Measurements from ENCODE around the gene KSR1. TPM values are rescaled to one million over a fixed set of nuclear protein-coding genes. Genes with fewer than 3 reads are reported as not detected.
"Not testable (repeated sequence)": the region's sequence is repeated elsewhere in the genome, so short reads cannot be mapped to it uniquely, and the experiment has no call there.

KSR1 gene
- total RNA-seq, 1 donor from 2014 or later = 90.2 TPM

- no peak overlapping the region for H2AFZ ChIP-seq (ENCODE audit: low read depth, low read length)
- H3K27me3 ChIP-seq (ENCODE audit: insufficient read depth, low read length) = no peaks in the 10 kb centered on the region
- peaks cover 50% of the 10 kb centered on the region for H3K4me1 Mint-ChIP-seq (ENCODE audit: low read depth, unreplicated experiment)
- H3K4me3 Mint-ChIP-seq (ENCODE audit: unreplicated experiment) = no peak overlapping the region
- H3K27ac Mint-ChIP-seq (ENCODE audit: unreplicated experiment) = no peak overlapping the region
- FAIRE-seq = no peak
- no peak for DNase-seq (ENCODE audit: low read depth)
- H3K36me3 Mint-ChIP-seq (ENCODE audit: low read depth, unreplicated experiment) = peaks cover 2% of the 10 kb centered on the region
- H4K20me1 ChIP-seq (ENCODE audit: insufficient read depth, low read length) = peaks cover 92% of the 10 kb centered on the region
- H3K27ac ChIP-seq (ENCODE audit: low read depth, low read length) = no peak overlapping the region
- H3K4me1 ChIP-seq (ENCODE audit: insufficient read depth, low read length) = peaks cover 6% of the 10 kb centered on the region
- H3K9ac ChIP-seq (ENCODE audit: low read length) = no peak overlapping the region
- peaks cover 4% of the 10 kb centered on the region for H3K36me3 ChIP-seq (ENCODE audit: insufficient read depth, low read length)
- no peaks in the 10 kb centered on the region for H3K9me3 Mint-ChIP-seq (ENCODE audit: unreplicated experiment)
- TF ChIP-seq CTCF (IDR thresholded peaks at IDR 0.05; ENCODE audit: insufficient read depth, low read depth, low read length) (no peak), EZH2 (IDR thresholded peaks at IDR 0.05; ENCODE audit: insufficient read depth, low read length) (no peak)
- no peaks in the 10 kb centered on the region for H3K27me3 Mint-ChIP-seq (ENCODE audit: low read depth, unreplicated experiment)
- H3K9me3 ChIP-seq (ENCODE audit: insufficient read depth, low read depth, low read length) = no peaks in the 10 kb centered on the region
- no peak overlapping the region for H3K4me2 ChIP-seq (ENCODE audit: low read length)
- peaks cover 95% of the 10 kb centered on the region for H3K79me2 ChIP-seq (ENCODE audit: insufficient read depth, low read length)
- H3K4me3 ChIP-seq (ENCODE audit: insufficient read depth, low read depth, low read length) = no peak overlapping the region
Measured at GRCh38 chr17:27464431-27464830, 8.2 kb downstream of the KSR1 start.

GRCh38 chr17:27465875-27466274 is 9.6 kb downstream of the KSR1 start:
- H3K27me3 Mint-ChIP-seq (ENCODE audit: low read depth, unreplicated experiment); H3K9ac ChIP-seq (ENCODE audit: low read length); H3K27me3 ChIP-seq (ENCODE audit: insufficient read depth, low read length); H3K9me3 ChIP-seq (ENCODE audit: insufficient read depth, low read depth, low read length); FAIRE-seq; H3K4me3 ChIP-seq (ENCODE audit: insufficient read depth, low read depth, low read length); H3K36me3 Mint-ChIP-seq (ENCODE audit: low read depth, unreplicated experiment); H3K4me3 Mint-ChIP-seq (ENCODE audit: unreplicated experiment); H3K4me1 ChIP-seq (ENCODE audit: insufficient read depth, low read length); H3K27ac ChIP-seq (ENCODE audit: low read depth, low read length); H3K9me3 Mint-ChIP-seq (ENCODE audit: unreplicated experiment); H3K27ac Mint-ChIP-seq (ENCODE audit: unreplicated experiment); H3K36me3 ChIP-seq (ENCODE audit: insufficient read depth, low read length); DNase-seq (ENCODE audit: low read depth); H3K4me2 ChIP-seq (ENCODE audit: low read length); H2AFZ ChIP-seq (ENCODE audit: low read depth, low read length): not testable (repeated sequence)
- H3K4me1 Mint-ChIP-seq (ENCODE audit: low read depth, unreplicated experiment) = peaks cover 45% of the 10 kb centered on the region
- Histone ChIP-seq H3K79me2 (ENCODE audit: insufficient read depth, low read length) (peaks cover 92% of the 10 kb centered on the region), H4K20me1 (ENCODE audit: insufficient read depth, low read length) (peaks cover 88% of the 10 kb centered on the region)

GRCh38 chr17:27466376-27466742 is 10.1 kb downstream of the KSR1 start:
- Mint-ChIP-seq H3K4me1 (ENCODE audit: low read depth, unreplicated experiment) (peaks cover 47% of the 10 kb centered on the region), H3K27me3 (ENCODE audit: low read depth, unreplicated experiment) (no peaks in the 10 kb centered on the region), H3K27ac (ENCODE audit: unreplicated experiment) (peak overlapping the region; percentile 64), H3K36me3 (ENCODE audit: low read depth, unreplicated experiment) (peaks cover 4% of the 10 kb centered on the region), H3K9me3 (ENCODE audit: unreplicated experiment) (no peaks in the 10 kb centered on the region), H3K4me3 (ENCODE audit: unreplicated experiment) (no peak overlapping the region)
- no peak overlapping the region for H2AFZ ChIP-seq (ENCODE audit: low read depth, low read length)
- TF ChIP-seq EZH2 (IDR thresholded peaks at IDR 0.05; ENCODE audit: insufficient read depth, low read length) = no peak
- no peak for TF ChIP-seq CTCF (IDR thresholded peaks at IDR 0.05; ENCODE audit: insufficient read depth, low read depth, low read length)
- H3K79me2 ChIP-seq (ENCODE audit: insufficient read depth, low read length) = peaks cover 92% of the 10 kb centered on the region
- H3K27ac ChIP-seq (ENCODE audit: low read depth, low read length) = no peak overlapping the region
- no peaks in the 10 kb centered on the region for H3K36me3 ChIP-seq (ENCODE audit: insufficient read depth, low read length)
- FAIRE-seq (no peak), DNase-seq (ENCODE audit: low read depth) (no peak)
- no peak overlapping the region for H3K4me3 ChIP-seq (ENCODE audit: insufficient read depth, low read depth, low read length)
- no peaks in the 10 kb centered on the region for H3K9me3 ChIP-seq (ENCODE audit: insufficient read depth, low read depth, low read length)
- H3K4me1 ChIP-seq (ENCODE audit: insufficient read depth, low read length) = peaks cover 7% of the 10 kb centered on the region
- no peak overlapping the region for H3K9ac ChIP-seq (ENCODE audit: low read length)
- peaks cover 88% of the 10 kb centered on the region for H4K20me1 ChIP-seq (ENCODE audit: insufficient read depth, low read length)
- no peak overlapping the region for H3K4me2 ChIP-seq (ENCODE audit: low read length)
- H3K27me3 ChIP-seq (ENCODE audit: insufficient read depth, low read length) = no peaks in the 10 kb centered on the region
